Renal cortical epithelial cell (primary cell): ENCODE results near the gene FHL5. TPM values are rescaled to one million over a fixed set of nuclear protein-coding genes. Genes with fewer than 3 reads are reported as not detected.
"Not testable (repeated sequence)": the region's sequence is repeated elsewhere in the genome, so short reads cannot be mapped to it uniquely, and the experiment has no call there.

Experiments
- DNase-seq: peaks from one replicate; pipeline ENCODE4 v3.0.0-alpha.2; 2011; ENCODE audit warnings: low read depth
- total RNA-seq: library from RNA; depleted of rRNA; stranded (reverse); fragments of >200 nt; gene quantifications from 2 replicates; pipeline ENCODE4 v1.2.3, GENCODE V29; 2014

FHL5 gene, protein sequence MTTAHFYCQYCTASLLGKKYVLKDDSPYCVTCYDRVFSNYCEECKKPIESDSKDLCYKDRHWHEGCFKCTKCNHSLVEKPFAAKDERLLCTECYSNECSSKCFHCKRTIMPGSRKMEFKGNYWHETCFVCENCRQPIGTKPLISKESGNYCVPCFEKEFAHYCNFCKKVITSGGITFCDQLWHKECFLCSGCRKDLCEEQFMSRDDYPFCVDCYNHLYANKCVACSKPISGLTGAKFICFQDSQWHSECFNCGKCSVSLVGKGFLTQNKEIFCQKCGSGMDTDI
- not detected in 2 replicates for total RNA-seq

DNA sequence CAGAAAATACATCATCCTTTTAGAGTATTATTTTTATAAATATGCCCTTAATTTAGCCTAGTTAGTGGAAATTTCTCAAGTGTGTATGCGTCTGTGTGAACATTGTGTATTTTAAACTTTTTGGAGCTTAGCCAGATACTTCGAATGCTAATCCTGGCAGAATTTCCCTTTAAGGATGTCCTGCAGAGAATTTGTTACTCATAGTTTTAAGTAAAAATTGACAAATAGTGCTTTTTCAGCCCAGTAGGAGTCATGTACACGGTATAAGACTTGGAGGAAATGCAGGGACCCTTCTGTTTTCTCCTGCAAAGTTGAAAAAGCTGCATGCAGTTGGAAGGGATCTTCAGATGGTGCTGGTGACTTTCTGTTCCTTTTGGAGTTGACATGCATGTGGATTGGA lies at the start of gene FHL5:
TSS of gene FHL5 (plus strand) at position 243 of the 400 bp plus-strand sequence. CDS start 40,486 bp downstream, outside the sequence.
- DNase-seq: no peak

DNA sequence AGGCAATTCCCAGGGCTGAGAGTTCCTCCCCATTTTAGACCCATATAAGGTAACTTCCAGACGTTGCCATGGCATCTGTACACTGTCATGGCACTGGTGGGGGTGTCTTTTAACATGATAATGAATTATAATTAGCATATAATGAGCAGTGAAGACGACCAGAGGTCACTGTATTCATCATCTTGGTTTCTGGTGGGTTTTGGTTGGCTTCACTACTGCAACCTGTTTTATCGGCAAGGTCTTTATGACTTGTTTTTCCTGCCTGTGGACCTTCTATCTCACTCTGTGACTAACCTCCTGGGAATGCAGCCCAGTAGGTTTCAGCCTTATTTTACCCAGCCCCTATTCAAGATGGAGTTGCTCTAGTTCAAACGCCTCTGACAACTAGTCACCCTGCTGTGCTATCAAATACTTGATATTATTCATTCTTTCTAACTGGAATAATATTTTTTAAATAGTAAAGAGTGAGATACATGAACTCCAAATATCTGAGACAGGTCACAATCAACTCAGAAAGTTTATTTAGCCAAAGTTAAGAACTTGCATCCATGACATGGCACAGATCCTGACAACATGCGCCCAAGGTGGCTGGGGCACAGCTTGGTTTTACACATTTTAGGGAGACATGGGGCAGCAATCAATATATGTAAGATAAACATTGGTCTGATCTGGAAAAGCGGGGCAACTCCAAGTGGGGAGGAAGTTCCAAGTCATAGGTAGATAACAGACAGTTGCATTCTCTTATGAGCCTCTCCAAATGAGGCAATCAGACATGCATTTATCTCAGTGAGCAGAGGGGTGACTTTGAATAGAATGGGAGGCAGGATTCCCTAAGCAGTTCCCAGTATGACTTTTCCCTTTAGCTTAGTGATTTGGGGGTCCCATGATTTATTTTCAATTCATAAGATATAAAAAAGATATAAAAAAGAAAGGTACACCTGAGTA lies 42.5 kb upstream of the FHL5 start:
- peak; percentile 73 for DNase-seq

DNA sequence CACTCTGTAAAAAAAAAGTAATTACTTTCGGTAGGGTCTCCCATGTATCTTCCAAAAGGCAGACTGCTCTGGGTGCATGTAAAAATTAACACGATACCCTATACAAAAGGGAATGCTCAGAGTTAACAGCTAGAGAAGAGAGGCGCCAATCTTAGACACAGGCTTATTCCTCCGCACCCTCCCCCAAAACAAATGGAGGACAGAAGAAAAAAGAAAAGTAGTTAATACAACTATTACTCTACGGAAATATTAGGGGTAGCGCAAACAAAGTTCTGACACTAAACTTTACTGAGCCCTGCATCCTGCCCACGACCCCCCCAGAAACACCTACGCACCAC lies 41.7 kb upstream of the FHL5 start:
- DNase-seq: no peak

DNA sequence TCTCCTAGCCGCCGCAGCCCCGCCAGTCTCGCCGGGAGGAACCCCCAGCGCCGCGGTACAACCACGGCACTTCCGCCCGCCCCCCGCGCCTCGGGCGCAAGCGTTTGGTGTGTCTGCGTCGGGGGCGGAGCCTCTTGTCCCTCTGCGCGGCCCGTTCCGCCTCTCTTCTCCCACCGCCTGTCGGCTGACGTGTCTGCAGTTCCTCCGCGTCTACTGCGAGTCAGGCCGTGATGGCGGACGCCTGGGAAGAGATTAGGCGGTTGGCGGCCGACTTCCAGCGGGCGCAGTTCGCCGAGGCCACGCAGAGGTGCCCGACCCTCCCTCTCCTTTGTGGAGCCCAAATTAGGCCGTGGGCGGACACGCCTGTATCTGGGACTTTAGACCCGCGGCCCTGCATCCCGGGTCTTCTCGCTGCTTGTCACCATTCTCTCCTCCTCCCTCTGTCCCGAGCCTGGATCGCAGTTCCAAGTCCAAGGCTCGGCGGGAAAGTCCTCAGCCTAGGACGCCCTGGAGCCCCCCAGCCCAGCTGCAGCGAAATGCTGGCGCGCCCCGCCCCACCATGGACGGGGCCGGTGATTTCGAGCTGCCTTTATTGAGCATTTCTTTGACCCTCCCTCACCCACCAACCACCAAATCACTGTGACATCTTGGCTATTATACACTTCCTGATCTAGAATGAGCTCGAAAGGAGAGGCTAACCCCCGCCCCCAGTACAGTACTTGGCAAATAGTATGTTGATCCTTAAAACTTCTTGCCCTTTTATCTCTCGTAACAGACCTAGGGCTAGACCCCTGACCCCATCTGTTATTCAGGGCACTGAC lies 41.1 kb upstream of the FHL5 start, which contains the start of gene UFL1:
TSS of gene UFL1 (plus strand) at position 163 of the 821 bp plus-strand sequence. CDS start at position 231, 68 bp downstream.
- DNase-seq: peak; percentile 80

DNA sequence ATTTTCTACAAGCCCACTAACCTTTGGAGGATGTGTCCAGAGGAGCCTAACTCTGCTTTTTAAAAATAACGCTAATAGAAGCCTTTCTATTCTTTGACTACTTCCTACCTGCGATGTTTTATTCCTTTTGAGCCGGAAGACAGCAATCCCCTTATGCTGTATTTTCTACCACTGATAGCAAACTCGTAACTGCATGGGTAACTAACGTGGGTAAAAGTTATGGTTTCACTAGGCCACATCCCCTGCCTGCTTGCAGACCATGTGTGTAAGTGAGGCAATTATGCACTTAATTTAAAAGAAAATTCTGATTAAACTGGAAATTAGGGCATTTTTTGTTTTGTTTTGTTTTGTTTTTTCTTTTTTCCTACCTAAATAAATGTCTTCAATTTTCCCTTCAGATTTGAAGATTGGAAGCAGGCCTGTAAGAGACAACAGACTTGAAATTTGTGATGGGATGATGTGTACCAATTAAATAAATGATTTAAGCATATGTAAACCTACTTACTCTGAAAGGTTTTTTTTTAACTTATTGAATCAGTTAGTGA lies 40.4 kb upstream of the FHL5 start:
- peak; percentile 16 for DNase-seq

DNA sequence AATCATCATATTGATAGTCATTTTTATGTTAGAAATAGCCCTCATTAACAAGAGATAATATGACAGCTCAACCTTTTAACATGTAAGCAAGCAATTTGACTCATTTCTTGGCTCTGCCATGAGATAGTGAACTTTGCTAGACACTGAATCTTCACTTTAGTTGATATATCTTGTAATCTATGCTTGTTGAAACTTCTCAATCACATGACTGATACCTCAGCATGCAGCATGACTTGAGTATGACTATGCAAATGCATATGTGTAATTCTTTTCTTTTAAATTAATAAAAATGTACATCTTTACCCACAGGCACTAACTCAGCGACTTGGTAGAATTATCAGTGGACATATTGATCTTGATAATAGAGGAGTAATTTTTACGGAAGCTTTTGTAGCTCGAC lies 34.7 kb upstream of the FHL5 start:
- no peak for DNase-seq

DNA sequence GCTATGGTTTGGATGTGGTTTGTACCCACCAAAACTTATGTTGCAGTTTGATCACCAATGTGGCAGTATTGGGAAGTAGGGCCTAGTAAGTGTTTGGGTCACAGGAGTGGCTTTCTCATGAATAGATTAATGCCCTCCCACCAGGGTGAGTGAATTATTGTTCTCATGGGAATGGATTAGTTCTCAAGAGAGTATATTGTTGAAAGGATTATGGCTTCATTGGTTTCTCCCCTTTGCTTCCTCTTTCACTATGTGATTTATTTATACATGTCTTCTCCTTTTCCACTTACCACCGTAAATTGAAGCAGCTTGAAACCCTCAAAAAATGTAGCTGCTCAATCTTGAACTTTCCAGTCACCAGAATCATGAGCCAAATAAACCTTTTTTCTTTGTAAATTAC lies 30.5 kb upstream of the FHL5 start:
- DNase-seq: no peak

DNA sequence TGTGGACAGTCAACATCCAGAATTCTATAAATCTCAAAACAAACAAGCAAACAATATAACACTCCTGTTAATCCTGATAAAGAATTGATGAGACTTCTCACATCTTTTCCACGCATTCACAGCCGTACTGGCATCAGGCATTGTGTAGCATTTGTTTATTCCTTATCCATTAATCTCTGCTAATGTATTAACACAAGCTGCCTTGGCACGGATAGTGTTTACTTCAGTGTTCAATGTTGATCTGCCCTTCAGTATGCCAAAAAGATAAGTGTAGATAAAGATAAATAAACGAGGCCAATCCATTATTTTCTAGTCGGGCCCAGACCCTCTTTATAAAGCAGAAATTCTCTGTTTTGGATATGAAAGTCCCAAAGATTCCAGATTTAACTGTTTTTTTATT lies 25.2 kb upstream of the FHL5 start:
- no peak for DNase-seq

DNA sequence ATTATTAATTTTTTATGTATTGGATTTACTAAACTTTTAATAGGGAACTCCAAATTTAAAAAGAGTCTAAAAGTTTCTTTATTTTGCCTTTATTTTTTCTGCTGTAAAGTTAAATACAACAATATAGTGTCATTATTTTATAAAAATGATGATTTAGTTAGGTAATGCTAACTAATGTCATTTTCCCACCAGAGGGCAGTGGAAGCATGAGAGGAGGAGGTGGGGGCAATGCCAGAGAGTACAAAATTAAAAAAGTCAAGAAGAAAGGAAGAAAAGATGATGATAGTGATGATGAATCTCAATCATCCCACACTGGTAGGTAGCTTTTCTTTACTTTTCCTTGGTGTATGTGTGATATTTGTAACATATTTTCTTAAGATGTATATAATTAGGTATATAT lies 20.2 kb upstream of the FHL5 start:
- DNase-seq: no peak

DNA sequence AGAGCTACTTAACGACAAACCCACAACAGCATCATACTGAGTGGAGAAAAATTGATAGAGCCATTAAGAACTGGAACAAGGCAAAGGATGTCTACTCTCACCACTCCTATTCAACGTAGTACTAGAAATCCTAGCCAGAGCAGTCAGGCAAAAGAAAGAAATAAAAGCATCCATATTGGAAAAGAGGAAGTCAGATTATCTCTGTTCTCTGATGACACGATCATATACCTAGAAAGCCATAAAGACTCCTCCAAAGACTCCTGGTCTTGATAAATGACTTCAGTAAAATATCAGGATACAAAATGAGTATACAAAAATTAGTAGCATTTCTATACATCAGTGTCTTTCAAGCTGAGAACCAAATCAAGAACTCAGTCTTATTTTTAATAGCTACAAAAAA lies 17.0 kb upstream of the FHL5 start:
- DNase-seq: no peak

DNA sequence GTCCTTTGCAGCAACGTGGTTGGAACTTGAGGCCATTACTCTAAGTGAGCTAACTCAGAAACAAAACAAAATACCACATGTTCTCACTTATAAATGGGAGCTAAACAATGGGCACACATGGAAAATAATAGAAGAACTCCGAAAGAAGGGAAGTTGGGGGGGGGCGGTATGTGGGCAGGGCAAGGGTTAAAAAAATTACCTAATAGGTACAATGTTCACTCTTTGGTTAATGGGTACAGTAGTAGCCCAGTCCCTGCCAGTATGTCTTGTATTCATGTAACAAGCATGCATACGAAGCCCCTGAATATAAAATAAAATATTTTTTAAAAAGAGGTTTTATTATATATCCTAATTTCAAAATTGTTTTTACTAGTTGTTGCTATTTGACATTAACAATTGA lies 15.3 kb upstream of the FHL5 start:
- no peak for DNase-seq

DNA sequence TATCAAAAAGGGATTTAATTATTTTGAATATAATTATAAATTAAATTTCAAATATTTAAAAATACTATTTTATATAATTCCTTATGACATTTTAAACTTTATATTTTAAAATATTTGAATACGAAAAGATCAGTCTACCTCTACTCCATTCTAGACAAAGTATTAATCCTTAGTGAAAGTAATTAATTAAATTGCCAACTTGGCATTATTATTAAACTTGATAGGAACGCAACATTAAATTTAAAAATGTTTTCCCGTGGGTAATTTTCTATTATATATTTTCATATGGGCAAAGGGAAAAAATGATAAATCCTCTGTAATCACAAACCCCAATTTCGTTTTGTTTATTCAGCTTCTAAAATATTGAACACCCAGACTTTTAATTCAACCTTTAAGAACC lies 8.4 kb upstream of the FHL5 start:
- DNase-seq: no peak

DNA sequence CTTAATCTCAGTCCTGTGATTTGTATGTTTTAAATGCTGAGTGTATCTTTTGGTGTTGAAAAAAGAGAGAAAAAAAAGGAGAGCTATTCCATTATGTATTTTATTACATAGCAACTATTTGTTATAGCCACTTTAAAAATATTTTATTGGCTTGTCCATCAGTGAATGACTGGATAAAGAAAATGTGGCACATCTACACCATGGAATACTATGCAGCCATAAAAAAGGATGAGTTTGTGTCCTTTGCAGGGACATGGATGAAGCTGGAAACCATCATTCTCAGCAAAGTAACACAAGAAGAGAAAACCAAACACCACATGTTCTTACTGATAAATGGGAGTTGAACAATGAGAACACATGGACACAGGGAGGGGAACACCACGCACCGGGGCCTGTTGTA lies 3.2 kb upstream of the FHL5 start:
- not testable (repeated sequence) for DNase-seq

DNA sequence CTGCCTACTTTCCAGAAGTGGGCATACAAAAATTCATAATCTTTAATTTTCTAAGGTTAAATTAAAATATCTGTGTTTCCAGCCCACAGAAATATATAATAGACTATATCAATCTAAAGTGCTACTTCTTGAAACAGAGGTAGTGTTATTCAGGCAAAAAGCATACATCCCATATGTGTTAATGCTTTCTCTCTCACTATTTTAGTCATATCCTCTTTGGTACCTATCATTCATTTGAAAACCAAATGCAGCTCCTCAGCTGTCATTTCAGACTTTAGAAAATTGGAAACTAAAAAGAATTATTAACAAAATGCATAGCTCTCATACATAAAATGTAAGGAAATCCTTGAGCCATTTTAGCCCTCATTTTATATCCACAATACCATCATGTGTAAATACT lies 925 bp downstream of the FHL5 start:
- DNase-seq: no peak

DNA sequence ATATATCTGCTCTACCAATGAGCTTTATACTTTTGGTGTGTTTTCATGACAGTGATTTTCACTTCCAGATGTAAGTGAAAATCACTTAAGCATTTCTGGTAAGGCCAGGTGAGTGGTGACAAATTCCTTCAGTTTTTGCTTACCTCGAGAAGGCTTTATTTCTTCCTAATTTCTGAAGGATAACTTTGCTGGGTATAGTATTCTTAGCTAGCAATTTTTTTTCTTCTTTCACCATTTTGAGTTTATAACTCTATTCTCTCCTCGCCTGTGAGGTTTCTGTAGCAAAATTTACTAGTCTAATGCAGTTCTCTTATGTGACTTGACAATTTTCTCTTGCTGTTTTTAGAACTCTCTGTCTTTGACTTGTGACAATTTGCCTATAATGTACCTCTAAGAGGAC lies 7.1 kb downstream of the FHL5 start:
- no peak for DNase-seq

DNA sequence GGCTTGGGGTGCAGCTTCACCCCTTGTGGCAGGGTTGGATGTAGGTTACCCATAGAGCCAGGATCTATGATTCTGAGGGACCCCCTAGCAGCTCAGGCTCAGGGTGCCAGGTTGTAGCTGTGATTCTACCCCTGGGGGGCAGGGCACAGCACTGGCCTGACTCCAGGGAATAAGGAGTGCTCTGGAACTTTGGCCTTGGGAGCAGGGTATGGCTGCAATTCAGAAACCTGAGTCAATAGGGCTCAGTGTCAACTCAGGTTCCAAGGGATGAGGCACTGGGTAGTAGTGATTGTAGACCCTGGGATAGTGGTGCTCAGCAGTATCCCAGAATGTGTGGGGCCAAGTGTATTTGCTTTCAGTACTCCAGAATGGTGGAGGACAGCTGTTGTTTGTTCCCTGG lies 8.6 kb downstream of the FHL5 start:
- DNase-seq: no peak

DNA sequence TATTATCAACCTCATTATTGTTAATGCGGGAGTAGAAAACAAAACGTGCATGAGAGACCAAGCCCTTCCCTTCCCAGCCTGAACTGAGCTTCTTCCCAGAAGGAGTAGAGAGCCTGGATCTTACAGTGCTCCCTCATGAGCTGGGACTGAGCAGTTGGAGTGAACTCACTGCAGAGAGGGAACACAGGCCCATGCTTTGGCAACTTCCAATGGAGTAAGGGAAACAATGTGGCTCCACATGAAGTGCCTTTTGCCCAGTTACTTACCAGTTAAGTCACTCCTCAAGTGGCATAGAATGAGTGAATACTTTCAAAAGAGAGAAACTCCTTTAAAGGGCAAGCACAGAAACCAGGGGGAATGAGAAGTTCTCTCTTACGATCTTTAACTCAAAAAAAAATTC lies 12.4 kb downstream of the FHL5 start:
- DNase-seq: no peak

DNA sequence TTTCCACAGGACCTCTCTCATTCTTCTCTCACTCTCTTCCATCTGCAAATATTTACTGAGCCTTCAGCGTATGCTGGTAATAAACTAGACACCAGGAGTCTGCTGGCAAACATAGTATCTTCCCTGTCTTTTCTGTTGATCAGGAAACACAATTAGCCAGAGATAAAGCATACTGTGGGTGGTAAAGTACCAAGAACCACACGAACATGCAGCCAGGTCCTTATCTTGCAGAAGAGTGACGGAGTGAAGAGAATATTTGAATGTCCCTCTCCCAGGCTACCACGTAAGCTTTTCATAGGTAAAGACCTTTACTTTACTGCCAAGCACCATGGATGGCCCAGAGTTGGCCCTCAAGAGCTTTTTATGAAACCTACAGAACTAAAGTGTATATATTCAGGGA lies 13.3 kb downstream of the FHL5 start:
- DNase-seq: no peak

DNA sequence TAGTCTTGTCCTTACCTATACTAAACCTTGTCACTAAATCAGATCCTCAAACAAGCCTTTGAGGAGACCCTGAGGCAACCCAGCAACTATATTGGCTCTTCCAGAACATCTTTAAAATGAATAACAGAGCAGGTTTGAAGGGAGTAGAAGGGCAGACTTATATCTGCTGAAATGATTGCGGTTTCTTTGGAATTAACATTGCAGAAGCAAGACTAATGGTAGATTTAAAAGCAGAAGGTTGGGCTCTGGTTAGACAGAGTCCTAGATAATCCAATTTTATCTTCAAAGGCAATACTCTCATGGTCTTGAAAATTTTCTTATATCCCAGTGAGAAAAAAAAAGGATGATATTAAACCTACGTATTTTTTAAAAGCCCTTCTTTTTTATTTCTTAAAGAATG lies 19.1 kb downstream of the FHL5 start:
- no peak for DNase-seq

DNA sequence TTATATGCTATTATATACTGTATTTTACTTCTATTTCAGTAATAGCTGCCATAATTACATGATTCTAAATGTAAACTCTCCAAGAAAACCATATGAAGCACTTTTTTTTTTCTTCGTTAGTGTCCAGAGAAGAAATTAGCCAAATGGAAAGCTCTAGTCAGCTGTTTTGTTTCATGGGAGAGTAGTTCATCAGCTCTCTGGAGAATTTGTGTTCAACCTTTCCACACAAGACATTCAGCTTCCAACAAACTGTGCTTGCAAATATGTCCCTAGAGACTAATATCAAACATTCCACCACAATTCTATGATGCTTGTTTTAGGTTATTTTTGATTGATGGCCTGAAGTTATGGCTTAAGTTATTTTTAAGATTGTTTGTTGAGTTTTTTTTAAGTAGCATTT lies 19.5 kb downstream of the FHL5 start:
- no peak for DNase-seq

DNA sequence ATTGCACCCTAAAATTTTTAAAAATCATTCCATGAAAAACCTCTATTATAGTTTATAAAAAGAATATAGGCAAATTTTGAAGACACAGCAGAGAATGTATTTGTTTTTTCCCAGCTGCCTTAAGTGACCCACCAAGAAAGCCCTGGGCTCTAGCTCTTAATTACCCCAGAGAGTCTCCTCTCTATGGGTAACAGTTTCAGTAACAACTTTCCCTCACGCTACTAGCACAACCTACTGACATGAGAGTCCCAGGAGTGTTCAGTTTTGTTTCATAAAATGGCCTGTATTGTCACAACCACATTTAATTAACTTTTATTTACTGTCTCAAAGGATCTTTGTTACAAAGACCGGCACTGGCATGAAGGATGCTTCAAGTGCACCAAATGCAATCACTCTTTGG lies 41.5 kb downstream of the FHL5 start:
- DNase-seq: no peak

DNA sequence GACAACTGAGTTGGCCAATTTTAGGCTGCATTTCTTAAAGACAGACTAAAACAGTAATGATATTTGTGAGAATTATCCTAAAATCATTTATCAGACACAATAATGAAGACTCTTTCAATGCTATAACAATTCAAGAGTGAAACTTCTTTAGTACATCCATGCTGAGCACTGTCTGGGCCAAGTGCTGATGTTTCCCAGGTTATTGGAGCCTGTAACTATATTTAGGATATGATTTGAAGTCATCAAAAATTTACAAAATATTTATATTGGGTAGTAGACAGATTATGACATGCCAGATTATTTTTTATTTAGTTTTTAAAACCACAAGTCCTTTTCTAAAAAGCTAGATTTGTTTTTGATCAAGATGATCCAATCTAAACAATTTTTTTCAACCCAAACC lies 45.1 kb downstream of the FHL5 start:
- DNase-seq: no peak
